ENCODE results near the gene AGAP1.
A peak's percentile ranks its signal among the peaks of the same experiment; 100 is the strongest.
"Not testable (repeated sequence)": the region's sequence is repeated elsewhere in the genome, so short reads cannot be mapped to it uniquely, and the experiment has no call there.

AGAP1 gene

GRCh38 chr2:235754357-235755207 is 260.7 kb downstream of the AGAP1 start:
- no peak for DNase-seq (ENCODE audit: low read depth in 2 of 2, low spot score in 1 of 2)

GRCh38 chr2:235756491-235756890 is 262.6 kb downstream of the AGAP1 start:
- DNase-seq (ENCODE audit: low read depth in 2 of 2, low spot score in 1 of 2), result no peak

GRCh38 chr2:235757212-235757611 is 263.4 kb downstream of the AGAP1 start:
- DNase-seq (ENCODE audit: low read depth in 2 of 2, low spot score in 1 of 2), result no peak

GRCh38 chr2:235757640-235758039 is 263.8 kb downstream of the AGAP1 start:
- DNase-seq (ENCODE audit: low read depth in 2 of 2, low spot score in 1 of 2), result no peak

GRCh38 chr2:235762832-235763598 is 269.2 kb downstream of the AGAP1 start:
- no peak for DNase-seq (ENCODE audit: low read depth in 2 of 2, low spot score in 1 of 2)

- no peak for DNase-seq (ENCODE audit: low read depth in 2 of 2, low spot score in 1 of 2)
Measured at GRCh38 chr2:235763816-235764215, 270.0 kb downstream of the AGAP1 start.

GRCh38 chr2:235764478-235764877 is 270.6 kb downstream of the AGAP1 start:
- not testable (repeated sequence) for DNase-seq (ENCODE audit: low read depth in 2 of 2, low spot score in 1 of 2)

- no peak for DNase-seq (ENCODE audit: low read depth in 2 of 2, low spot score in 1 of 2)
Measured at GRCh38 chr2:235765181-235765820, 271.5 kb downstream of the AGAP1 start.

GRCh38 chr2:235766278-235766677 is 272.4 kb downstream of the AGAP1 start:
- peak; percentile 16 to 29 for DNase-seq (ENCODE audit: low read depth in 2 of 2, low spot score in 1 of 2)

GRCh38 chr2:235768606-235769005 is 274.8 kb downstream of the AGAP1 start:
- no peak for DNase-seq (ENCODE audit: low read depth in 2 of 2, low spot score in 1 of 2)

GRCh38 chr2:235769046-235769445 is 275.2 kb downstream of the AGAP1 start:
- DNase-seq (ENCODE audit: low read depth in 2 of 2, low spot score in 1 of 2), result no peak

GRCh38 chr2:235770909-235771820 is 277.3 kb downstream of the AGAP1 start:
- no peak for DNase-seq (ENCODE audit: low read depth in 2 of 2, low spot score in 1 of 2)

GRCh38 chr2:235773188-235773928 is 279.5 kb downstream of the AGAP1 start:
- no peak for DNase-seq (ENCODE audit: low read depth in 2 of 2, low spot score in 1 of 2)

- no peak for DNase-seq (ENCODE audit: low read depth in 2 of 2, low spot score in 1 of 2)
Measured at GRCh38 chr2:235774153-235774870, 280.5 kb downstream of the AGAP1 start.

- DNase-seq (ENCODE audit: low read depth in 2 of 2, low spot score in 1 of 2), result no peak
Measured at GRCh38 chr2:235776531-235776930, 282.7 kb downstream of the AGAP1 start.

GRCh38 chr2:235779444-235779896 is 285.6 kb downstream of the AGAP1 start:
- peak in 1 of 2 donors; percentile 9 for DNase-seq (ENCODE audit: low read depth in 2 of 2, low spot score in 1 of 2)

- DNase-seq (ENCODE audit: low read depth in 2 of 2, low spot score in 1 of 2), result no peak
Measured at GRCh38 chr2:235780401-235780800, 286.6 kb downstream of the AGAP1 start.

- DNase-seq (ENCODE audit: low read depth in 2 of 2, low spot score in 1 of 2), result no peak
Measured at GRCh38 chr2:235781775-235782174, 287.9 kb downstream of the AGAP1 start.

- no peak for DNase-seq (ENCODE audit: low read depth in 2 of 2, low spot score in 1 of 2)
Measured at GRCh38 chr2:235784788-235785187, 290.9 kb downstream of the AGAP1 start.
